Bronchial epithelial cell (primary cell): ENCODE results near the gene ATP1A2. TPM values are rescaled to one million over a fixed set of nuclear protein-coding genes. Genes with fewer than 3 reads are reported as not detected.

ENCODE experiments used
- DNase-seq: peaks from one replicate; pipeline ENCODE4 v3.0.0-alpha.2; 2010; ENCODE audit warnings: low read depth
- FAIRE-seq: peaks from 2 replicates; lab custom pipeline; 2011; peaks lifted over from hg19 to GRCh38; lab: Jason Lieb, UNC
- H3K27me3 ChIP-seq: 2 replicates; pipeline ENCODE4 v1.5.1; 2011; ENCODE audit warnings: low read length; ENCODE audit not compliant: control insufficient read depth, insufficient read depth
- H3K36me3 ChIP-seq: 2 replicates; pipeline ENCODE4 v1.5.1; 2011; ENCODE audit warnings: low read length; ENCODE audit not compliant: control insufficient read depth, insufficient read depth
- H3K4me3 ChIP-seq: 2 replicates; pipeline ENCODE4 v1.5.1; 2011; ENCODE audit warnings: mild to moderate bottlenecking, low read depth, low read length, control low read depth
- CTCF ChIP-seq: IDR thresholded peaks from 2 replicates; pipeline ENCODE4 v1.5.1; 2011; ENCODE audit warnings: mild to moderate bottlenecking, moderate library complexity, low read length, control low read depth, inconsistent platforms; ENCODE audit not compliant: insufficient read depth, severe bottlenecking
- total RNA-seq: library from RNA; depleted of rRNA; stranded (reverse); fragments of >200 nt; gene quantifications from 2 replicates; pipeline ENCODE4 v1.2.1, GENCODE V29; 2014

The ATP1A2 gene
- total RNA-seq, 1 donor from 2014 or later, result not detected

DNA sequence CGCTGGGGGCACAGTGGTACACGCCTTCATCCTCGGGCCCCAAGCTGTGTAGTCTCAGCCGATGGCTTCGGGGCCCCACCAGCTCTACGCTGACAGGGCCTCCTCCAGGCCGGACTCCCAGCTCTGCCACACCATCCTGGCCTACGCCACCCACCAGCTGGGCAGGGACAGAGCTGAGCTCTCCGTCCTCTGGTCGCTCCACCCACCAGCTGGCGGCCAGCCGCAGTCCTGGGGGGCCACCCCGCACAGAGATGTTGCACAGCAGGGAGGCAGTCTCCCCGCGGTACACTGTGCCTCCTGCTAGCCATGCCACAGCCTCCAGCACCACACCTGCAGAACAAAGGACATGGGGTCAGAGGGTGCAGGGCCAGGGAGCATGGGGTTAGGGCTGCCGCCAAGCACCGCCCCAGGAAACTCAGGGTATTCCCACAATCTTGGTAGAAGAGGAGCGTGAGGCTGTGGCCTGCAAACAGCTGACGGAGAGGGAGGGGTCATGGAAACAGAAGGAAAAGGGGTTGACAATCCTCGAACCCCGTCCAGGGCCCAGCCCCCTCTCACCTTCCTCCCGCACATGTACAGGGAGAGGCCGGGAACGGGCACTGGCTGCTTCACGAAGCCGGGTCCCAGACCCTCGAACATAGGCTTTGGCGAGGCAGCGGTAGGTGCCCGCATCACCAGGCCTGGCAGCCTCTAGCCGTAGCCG, 23.0 kb upstream of the ATP1A2 start:
- TF ChIP-seq CTCF, result no peak
- peaks cover 15% of the 10 kb centered on the region for H3K36me3 ChIP-seq
- no peak for DNase-seq
- no peak overlapping the region for H3K4me3 ChIP-seq
- no peaks in the 10 kb centered on the region for H3K27me3 ChIP-seq
- no peak for FAIRE-seq

DNA sequence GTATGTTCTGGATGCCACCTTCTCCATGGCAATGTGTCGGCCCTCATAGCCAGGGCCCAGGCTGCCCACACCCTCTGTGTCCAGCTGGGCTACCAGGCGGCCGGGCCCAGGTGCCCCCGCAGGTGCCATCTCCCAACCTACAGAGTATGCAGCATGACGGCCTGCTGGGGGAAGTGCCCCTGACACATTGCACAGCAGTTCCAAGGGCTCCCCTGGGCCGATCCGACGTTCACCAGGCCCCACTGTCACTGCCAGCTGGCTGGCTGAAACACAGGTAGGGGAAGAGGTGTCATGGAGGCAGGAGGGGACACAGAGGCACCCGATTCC, 22.5 kb upstream of the ATP1A2 start:
- TF ChIP-seq CTCF, result no peak
- no peaks in the 10 kb centered on the region for H3K27me3 ChIP-seq
- no peak overlapping the region for H3K4me3 ChIP-seq
- FAIRE-seq, result no peak
- DNase-seq, result no peak
- peaks cover 15% of the 10 kb centered on the region for H3K36me3 ChIP-seq

- no peak for TF ChIP-seq CTCF
- no peak for DNase-seq
- no peak for FAIRE-seq
- H3K27me3 ChIP-seq, result no peaks in the 10 kb centered on the region
- H3K36me3 ChIP-seq, result peaks cover 14% of the 10 kb centered on the region
- no peak overlapping the region for H3K4me3 ChIP-seq
Measured at GRCh38 chr1:160093624-160094290, 21.8 kb upstream of the ATP1A2 start.

DNA sequence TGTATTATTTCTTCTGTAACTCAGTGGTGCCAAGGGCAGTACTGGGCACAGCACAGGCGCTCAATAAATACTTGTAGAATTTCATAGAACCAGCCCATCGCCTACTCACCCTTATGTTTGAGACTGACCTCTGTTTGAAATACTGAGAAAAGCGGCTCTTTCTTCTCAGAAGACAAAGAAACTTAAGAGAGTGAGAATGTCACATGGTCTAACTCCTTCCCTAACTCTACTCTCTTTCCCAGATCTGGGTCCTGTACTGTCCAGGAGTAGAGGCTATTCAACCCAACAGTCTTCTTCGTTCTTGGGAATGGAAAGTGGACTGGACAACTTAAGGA, 21.3 kb upstream of the ATP1A2 start:
- Histone ChIP-seq H3K27me3 (no peaks in the 10 kb centered on the region), H3K4me3 (no peak overlapping the region), H3K36me3 (peaks cover 14% of the 10 kb centered on the region)
- no peak for TF ChIP-seq CTCF
- no peak for DNase-seq
- FAIRE-seq, result no peak

GRCh38 chr1:160094806-160095205, 20.8 kb upstream of the ATP1A2 start:
- Histone ChIP-seq H3K36me3 (peaks cover 14% of the 10 kb centered on the region), H3K27me3 (no peaks in the 10 kb centered on the region), H3K4me3 (no peak overlapping the region)
- FAIRE-seq, result no peak
- no peak for TF ChIP-seq CTCF
- no peak for DNase-seq
